ENCODE measurements around the gene ASAP3. TPM values are rescaled to one million over a fixed set of nuclear protein-coding genes. Genes with fewer than 3 reads are reported as not detected.

The ASAP3 gene
- total and polyA plus RNA-seq, 9 of the 15 experiments (the other 6 are each of a cell fraction or from before 2014, with no cell fraction given) = 1.7 to 31.2 (median 17.4) TPM

DNA sequence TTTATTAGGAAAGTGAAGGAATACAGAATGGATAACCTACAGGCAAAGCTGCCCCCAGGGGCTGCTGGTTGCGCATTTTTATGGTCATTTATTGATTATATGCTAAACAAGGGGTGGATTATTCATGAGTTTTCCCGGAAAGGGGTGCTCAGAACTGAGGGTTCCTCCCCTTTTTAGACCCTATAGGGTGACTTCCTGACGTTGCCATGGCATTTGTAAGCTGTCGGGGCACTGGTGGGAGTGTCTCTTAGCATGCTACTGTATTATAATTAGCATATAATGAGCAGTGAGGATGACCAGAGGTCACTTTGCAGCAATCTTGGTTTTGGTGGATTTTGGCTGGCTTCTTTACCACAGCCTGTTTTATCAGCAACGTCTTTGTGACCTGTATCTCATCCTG lies 5.9 kb upstream of the ASAP3 start:
- WGBS (ENCODE audit: insufficient coverage, low coverage, missing lambda C conversion rate) = 10% methylated on average over 5 of the region's 5 CpGs
- no TSS peak for BruUV-seq (replicated peaks)

DNA sequence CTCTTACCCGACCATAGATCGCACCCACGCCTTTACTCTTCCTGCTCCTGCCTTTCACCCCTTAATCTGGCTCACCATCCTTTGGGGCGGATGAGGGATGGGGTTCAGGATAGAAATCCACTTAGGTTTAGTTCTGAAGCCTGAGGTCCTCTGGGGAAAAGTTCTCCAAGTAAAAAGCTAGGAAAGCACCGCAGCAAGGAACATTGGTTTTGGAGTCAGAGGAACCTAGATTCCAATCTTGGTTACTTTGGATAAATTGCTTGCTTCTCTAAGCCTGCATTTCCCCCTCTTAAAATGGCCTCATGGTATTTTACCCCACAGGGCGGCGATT lies 988 bp upstream of the ASAP3 start:
- H3K9me3 ChIP-seq (replicated peaks; ENCODE audit: control insufficient read depth, insufficient read depth, low read depth, low read length) = no peaks in the 10 kb centered on the region
- peak overlapping the region; percentile 84 for H3K4me2 ChIP-seq (ENCODE audit: insufficient read depth, low read length)
- ChIA-PET POLR2A (interaction anchor here (0.6 to 3.2 kb wide), 8 partner anchors 9 to 136 kb away, joined by 3 to 23 read pairs (median 4); no protein-coding TSS in a partner anchor), CTCF (ENCODE audit: low intra/inter-chr PET ratio) (interaction anchor here (0.7 kb wide), 1 partner anchor 63 kb away, joined by 3 read pairs; no protein-coding TSS in a partner anchor)
- no peaks in the 10 kb centered on the region for H4K20me1 ChIP-seq (replicated peaks; ENCODE audit: control insufficient read depth, insufficient read depth, low read length)
- FAIRE-seq (no peak), DNase-seq (ENCODE audit: extremely low read depth in 1 of 4, low spot score in 3 of 4) (peak in 1 of 4 experiments; percentile 40), ATAC-seq (no peak)
- H3K4me3 ChIP-seq = peak overlapping the region; percentile 68
- H3K4me1 ChIP-seq (replicated peaks in 1 of 2; ENCODE audit: control insufficient read depth in 2 of 2, insufficient read depth in 2 of 2, low read length in 2 of 2) = peaks cover 32 to 34% of the 10 kb centered on the region in 2 experiments
- H3K79me2 ChIP-seq (ENCODE audit: control insufficient read depth, insufficient read depth, low read length) = peaks cover 7% of the 10 kb centered on the region; the same call in 2 of the 3 replicates
- in situ Hi-C loops (cut with MboI) (no loop called here), intact Hi-C loops (cut with micrococcal nuclease) (no loop called here)
- no TSS peak for BruUV-seq (replicated peaks)
- peak overlapping the region; percentile 18 to 38; a peak in 2 of 4 replicates for H3K9ac ChIP-seq (ENCODE audit: insufficient read depth in 1 of 2, low read depth in 2 of 2, low read length in 2 of 2)
- no peaks in the 10 kb centered on the region for H3K9me1 ChIP-seq (ENCODE audit: control insufficient read depth, insufficient read depth, low read length)
- H3K36me3 ChIP-seq (ENCODE audit: control insufficient read depth, insufficient read depth, low read length) = no peaks in the 10 kb centered on the region
- peak overlapping the region; percentile 91 for H2AFZ ChIP-seq (ENCODE audit: low read depth, low read length)
- 31% methylated on average over 7 of the region's 7 CpGs for WGBS (ENCODE audit: insufficient coverage, low coverage, missing lambda C conversion rate)
- H3K27ac ChIP-seq (ENCODE audit: extremely low read depth, low read depth, low read length) = peak overlapping the region; percentile 38; the same call in 2 of the 3 replicates
- no peaks in the 10 kb centered on the region for H3K27me3 ChIP-seq (ENCODE audit: control insufficient read depth in 2 of 2, insufficient read depth in 2 of 2, low read length in 2 of 2)
- TF ChIP-seq ZNF436 (CRISPR knock-in tag; IDR thresholded peaks at IDR 0.05) (no peak), TBL1XR1 (IDR thresholded peaks at IDR 0.05; ENCODE audit: low read length in 2 of 2) (0 out of 4 replicates have a peak, but pooled peaks of 1 of the 2 experiments have one; percentile 7), CBFB (CRISPR knock-in tag; IDR thresholded peaks at IDR 0.05) (no peak), DDX20 (tag; IDR thresholded peaks at IDR 0.05; ENCODE audit: low read depth) (no peak), IRF2 (CRISPR knock-in tag; IDR thresholded peaks at IDR 0.05) (no peak), ZNF445 (CRISPR knock-in tag; IDR thresholded peaks at IDR 0.05; ENCODE audit: low read depth) (no peak), EGR1 (conservative IDR thresholded peaks at IDR 0.05) (peak; percentile 45), ZNF699 (CRISPR knock-in tag; IDR thresholded peaks at IDR 0.05; ENCODE audit: insufficient replicate concordance) (no peak)
- TF ChIP-seq, protein P1, sequence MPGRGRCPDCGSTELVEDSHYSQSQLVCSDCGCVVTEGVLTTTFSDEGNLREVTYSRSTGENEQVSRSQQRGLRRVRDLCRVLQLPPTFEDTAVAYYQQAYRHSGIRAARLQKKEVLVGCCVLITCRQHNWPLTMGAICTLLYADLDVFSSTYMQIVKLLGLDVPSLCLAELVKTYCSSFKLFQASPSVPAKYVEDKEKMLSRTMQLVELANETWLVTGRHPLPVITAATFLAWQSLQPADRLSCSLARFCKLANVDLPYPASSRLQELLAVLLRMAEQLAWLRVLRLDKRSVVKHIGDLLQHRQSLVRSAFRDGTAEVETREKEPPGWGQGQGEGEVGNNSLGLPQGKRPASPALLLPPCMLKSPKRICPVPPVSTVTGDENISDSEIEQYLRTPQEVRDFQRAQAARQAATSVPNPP (IDR thresholded peaks at IDR 0.05; ENCODE audit: borderline replicate concordance, insufficient read depth, insufficient read length) = no peak
- TF ChIP-seq, protein P2, sequence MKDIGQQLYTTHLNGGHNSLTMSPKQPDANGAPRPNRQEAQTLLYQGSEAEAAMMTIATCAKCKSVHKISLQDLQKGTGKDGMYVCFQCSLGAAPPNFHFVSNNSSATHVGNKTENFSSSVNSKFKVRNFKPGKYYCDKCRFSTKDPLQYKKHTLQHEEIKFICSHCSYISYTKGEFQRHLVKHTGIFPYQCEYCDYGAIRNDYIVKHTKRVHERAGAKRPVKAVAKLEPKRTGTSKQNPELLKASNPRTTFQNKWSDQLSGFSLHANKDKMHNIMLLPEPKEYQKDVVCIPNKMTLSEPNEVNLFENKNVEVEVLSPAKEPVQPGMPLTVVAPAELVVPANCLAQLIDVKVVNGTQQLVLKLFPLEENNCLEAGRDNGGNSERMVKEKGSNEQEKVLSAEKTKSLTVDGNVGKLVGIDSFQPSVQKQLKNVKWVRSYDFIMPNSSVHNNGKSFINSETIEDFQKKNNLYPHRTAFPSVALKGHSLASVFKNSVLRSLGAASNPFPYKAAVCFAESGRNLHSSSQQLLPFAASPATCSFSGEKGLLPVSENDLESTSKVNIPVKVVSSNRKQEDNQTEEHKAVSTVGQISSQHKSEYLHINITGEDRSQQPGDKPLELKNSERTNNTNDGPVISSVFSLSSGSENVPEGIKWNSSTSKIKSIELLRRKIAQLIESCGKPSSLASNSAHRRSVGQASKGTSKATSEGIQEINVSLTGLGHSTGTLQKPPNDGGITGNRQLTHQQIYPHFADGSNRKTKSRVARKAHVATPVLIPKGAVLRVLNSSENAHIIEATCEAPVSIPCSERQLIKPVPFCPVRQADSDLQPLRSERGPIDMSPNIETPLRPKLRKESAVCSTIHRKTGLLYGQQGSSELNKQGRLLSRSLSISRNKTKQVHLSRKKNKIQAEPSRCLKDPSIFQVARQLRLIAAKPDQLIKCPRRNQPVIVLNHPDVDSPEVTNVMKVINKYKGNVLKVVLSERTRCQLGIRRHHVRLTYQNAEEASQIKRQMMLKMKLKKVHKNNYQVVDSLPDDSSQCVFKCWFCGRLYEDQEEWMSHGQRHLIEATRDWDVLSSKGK (CRISPR knock-in tag; IDR thresholded peaks at IDR 0.05) = no peak

More for the DNA sequence above, 5.9 kb upstream of the ASAP3 start:
- Histone ChIP-seq H3K79me2 (ENCODE audit: control insufficient read depth, insufficient read depth, low read length) (no peaks in the 10 kb centered on the region; the same call in 2 of the 3 replicates), H3K9ac (ENCODE audit: insufficient read depth in 1 of 2, low read depth in 2 of 2, low read length in 2 of 2) (no peak overlapping the region), H3K9me3 (replicated peaks; ENCODE audit: control insufficient read depth, insufficient read depth, low read depth, low read length) (no peaks in the 10 kb centered on the region), H3K9me1 (ENCODE audit: control insufficient read depth, insufficient read depth, low read length) (no peaks in the 10 kb centered on the region), H2AFZ (ENCODE audit: low read depth, low read length) (no peak overlapping the region), H3K36me3 (ENCODE audit: control insufficient read depth, insufficient read depth, low read length) (no peaks in the 10 kb centered on the region), H3K27me3 (ENCODE audit: control insufficient read depth in 2 of 2, insufficient read depth in 2 of 2, low read length in 2 of 2) (no peaks in the 10 kb centered on the region; a peak in 1 of 5 replicates), H4K20me1 (replicated peaks; ENCODE audit: control insufficient read depth, insufficient read depth, low read length) (no peaks in the 10 kb centered on the region), H3K4me2 (ENCODE audit: insufficient read depth, low read length) (no peak overlapping the region), H3K4me3 (no peak overlapping the region), H3K27ac (ENCODE audit: extremely low read depth, low read depth, low read length) (no peak overlapping the region), H3K4me1 (replicated peaks in 1 of 2; ENCODE audit: control insufficient read depth in 2 of 2, insufficient read depth in 2 of 2, low read length in 2 of 2) (peaks cover 12% of the 10 kb centered on the region in 2 experiments; a peak in 4 of 5 replicates)
- peak; percentile 12; the same call in 1 of the 3 replicates for ATAC-seq
- no peak for TF ChIP-seq RBM22 (IDR thresholded peaks at IDR 0.05; ENCODE audit: low read depth, low read length, poor library complexity, severe bottlenecking)
- ChIA-PET CTCF (ENCODE audit: low intra/inter-chr PET ratio) (no interaction called here), POLR2A (interaction anchor here (0.6 to 0.8 kb wide), 4 partner anchors 22 to 427 kb away, joined by 3 read pairs; no protein-coding TSS in a partner anchor)
- no peak for DNase-seq (ENCODE audit: extremely low read depth in 1 of 4, low spot score in 3 of 4)
- FAIRE-seq = no peak
- in situ Hi-C loops (cut with MboI) = no loop called here
- intact Hi-C loops (cut with micrococcal nuclease) = no loop called here
